ENCODE results near the gene HOXC12.

HOXC12 gene

DNA sequence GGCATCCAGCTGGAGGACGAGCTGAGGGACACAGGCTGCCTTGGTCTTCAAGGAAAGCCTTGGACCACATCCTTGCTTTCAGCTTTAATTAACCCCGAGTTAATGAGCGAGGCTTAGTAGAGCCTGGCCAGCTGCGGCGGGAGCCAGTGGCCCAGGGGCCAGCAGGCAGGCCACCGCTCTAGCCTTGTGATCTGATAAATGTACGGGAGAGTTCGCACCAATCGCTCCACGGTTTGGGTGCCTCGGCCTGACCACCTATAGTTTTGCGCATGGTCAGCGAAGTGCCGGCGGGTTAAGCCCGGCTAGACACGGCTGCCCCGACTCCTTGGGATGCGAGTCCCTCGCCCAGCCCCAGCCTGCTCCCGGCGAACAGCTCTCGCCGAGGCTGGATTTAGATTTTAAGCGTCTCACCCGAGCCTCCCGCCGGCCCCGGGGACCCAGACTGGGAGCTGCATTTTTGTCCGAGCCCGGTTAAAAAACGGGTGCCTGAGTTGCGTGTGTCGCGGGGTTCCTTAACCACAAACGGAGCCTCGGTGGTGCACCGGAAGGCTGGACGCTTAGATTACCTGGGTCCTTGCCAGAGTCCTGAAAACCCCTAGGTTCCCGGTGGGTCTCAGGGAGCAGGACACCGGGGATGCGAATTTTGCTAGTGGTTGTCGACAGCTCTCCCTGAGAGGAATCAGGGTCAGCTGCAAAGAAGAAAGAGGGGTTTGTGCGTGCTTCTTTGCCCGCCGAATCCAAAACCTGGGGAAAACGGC, 2.9 kb upstream of the HOXC12 start:
- no peak for TF ChIP-seq CTCF (IDR thresholded peaks at IDR 0.05)

DNA sequence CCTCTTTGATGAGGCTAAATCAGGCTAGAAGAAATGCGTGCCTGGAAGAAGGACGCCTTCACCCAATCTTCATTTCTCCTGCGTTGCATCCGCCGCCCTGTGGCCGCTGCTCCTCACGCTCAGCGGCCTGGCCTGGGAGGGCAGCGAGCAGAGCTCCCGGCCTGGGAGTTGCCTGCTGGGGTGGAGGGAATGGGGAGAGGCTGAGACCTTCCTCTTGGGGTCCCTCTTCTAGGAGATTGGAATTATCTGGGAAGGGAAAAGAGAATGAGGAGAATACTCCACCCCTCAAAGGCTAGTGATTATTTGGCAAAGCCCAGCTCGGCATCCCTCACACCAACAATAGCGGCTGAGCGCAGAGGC, 2.4 kb upstream of the HOXC12 start:
- no peak for TF ChIP-seq CTCF (IDR thresholded peaks at IDR 0.05)

DNA sequence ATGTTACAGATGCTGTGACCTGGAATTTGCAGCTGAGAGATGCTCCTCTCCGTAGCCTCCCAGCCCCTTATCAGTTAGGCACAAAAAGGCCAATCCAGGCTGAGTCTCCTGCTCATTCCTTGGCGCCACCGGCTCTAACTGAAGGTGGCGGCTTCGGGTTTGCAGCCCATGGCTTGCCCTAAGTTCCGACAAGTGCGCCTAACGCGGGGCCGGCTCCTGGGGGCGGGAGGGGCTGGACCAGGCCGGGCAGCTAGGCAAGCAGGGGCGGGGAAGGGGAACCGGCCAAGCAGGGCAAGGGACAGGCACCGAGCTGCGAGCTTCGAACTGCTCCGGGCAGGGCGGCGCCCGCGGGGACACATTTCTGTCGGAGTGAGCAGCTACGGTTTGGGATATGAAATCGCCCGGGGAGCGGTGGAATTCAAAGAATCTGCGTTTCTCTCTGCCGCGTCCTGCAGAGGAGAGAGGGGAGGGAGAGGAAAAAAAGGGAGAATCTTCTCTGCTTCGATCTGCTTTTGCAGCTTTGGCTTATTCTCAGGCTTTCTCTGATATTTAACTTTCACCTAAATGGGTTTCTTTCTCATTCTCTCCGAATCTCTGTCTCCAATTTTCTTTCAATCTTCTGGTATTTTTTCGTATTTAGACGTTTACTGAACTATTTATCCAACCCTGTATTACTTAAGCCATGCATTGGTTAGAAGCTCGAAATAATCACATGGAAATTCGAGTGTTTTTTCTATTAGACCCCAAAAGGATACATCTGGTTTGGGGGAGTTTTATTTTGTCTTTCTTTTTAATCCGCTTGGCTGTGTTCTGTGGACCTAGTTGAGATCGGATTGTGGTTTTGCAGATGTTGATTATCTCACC, 1.6 kb upstream of the HOXC12 start:
- TF ChIP-seq CTCF (IDR thresholded peaks at IDR 0.05) = no peak

- TF ChIP-seq CTCF (IDR thresholded peaks at IDR 0.05) = no peak
Observed at GRCh38 chr12:53953831-53954693, 641 bp upstream of the HOXC12 start.

- TF ChIP-seq CTCF (IDR thresholded peaks at IDR 0.05) = no peak
Observed at GRCh38 chr12:53955036-53955775, 503 bp downstream of the HOXC12 start.

DNA sequence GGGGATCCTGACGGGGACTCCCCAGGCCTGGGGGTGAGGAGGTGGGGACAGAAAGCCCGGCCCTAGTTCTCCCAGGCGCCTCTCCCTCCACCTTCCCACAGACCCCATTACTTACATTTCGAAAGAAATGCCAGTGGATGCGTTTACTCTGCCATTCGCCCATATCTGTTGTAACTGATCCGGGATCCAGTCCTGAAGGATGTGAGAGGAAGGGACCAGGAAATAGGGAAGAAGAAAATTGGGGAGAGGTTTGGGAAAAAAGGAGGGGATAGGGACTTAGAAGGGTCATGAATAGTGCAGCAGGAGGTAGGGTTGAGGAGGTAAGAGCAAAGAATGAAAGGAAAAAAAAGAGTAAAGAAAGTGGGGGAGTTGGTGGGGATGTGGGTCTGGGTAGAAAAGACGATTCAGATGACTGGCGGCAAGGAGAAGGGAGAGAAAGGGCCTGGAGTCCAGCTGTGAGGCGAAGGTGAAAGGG, 1.1 kb downstream of the HOXC12 start:
- TF ChIP-seq CTCF (IDR thresholded peaks at IDR 0.05) = no peak
